GM21447 (cell line): Measurements from ENCODE around the gene NRDC.
"Not testable (repeated sequence)": the region's sequence is repeated elsewhere in the genome, so short reads cannot be mapped to it uniquely, and the experiment has no call there.

Experiments used
- ATAC-seq: cut with Tn5 transposase; IDR thresholded peaks from one replicate; pipeline ENCODE4 v1.9.1; 2021; ENCODE audit not compliant: unreplicated experiment

The NRDC gene

GRCh38 chr1:51850420-51851223, 27.9 kb downstream of the NRDC start:
- no peak for ATAC-seq

- ATAC-seq = no peak
These were observed 31.1 kb downstream of the NRDC start for GRCh38 chr1:51847294-51847920.

- ATAC-seq = no peak
These were observed 34.6 kb downstream of the NRDC start for GRCh38 chr1:51843948-51844347.

GRCh38 chr1:51842261-51842660, 36.3 kb downstream of the NRDC start:
- no peak for ATAC-seq

- no peak for ATAC-seq
These were observed 37.6 kb downstream of the NRDC start for GRCh38 chr1:51840743-51841461.

- no peak for ATAC-seq
These were observed 38.3 kb downstream of the NRDC start for GRCh38 chr1:51840182-51840581.

- ATAC-seq = no peak
These were observed 39.4 kb downstream of the NRDC start for GRCh38 chr1:51839094-51839493.

GRCh38 chr1:51837243-51837642, 41.3 kb downstream of the NRDC start:
- ATAC-seq = no peak

- no peak for ATAC-seq
These were observed 44.8 kb downstream of the NRDC start for GRCh38 chr1:51833700-51834099.

- ATAC-seq = no peak
These were observed 49.5 kb downstream of the NRDC start for GRCh38 chr1:51829058-51829457.

GRCh38 chr1:51819810-51820209, 58.7 kb downstream of the NRDC start:
- no peak for ATAC-seq

GRCh38 chr1:51819021-51819420, 59.5 kb downstream of the NRDC start:
- not testable (repeated sequence) for ATAC-seq

GRCh38 chr1:51818487-51818886, 60.0 kb downstream of the NRDC start:
- no peak for ATAC-seq

GRCh38 chr1:51814513-51814912, 64.0 kb downstream of the NRDC start:
- ATAC-seq = no peak

- ATAC-seq = no peak
These were observed 79.2 kb downstream of the NRDC start for GRCh38 chr1:51799372-51799771.

GRCh38 chr1:51794868-51795267, 83.7 kb downstream of the NRDC start:
- no peak for ATAC-seq

GRCh38 chr1:51794260-51794659, 84.3 kb downstream of the NRDC start:
- ATAC-seq = no peak

GRCh38 chr1:51792864-51793263, 85.7 kb downstream of the NRDC start:
- no peak for ATAC-seq

- ATAC-seq = no peak
These were observed 86.6 kb downstream of the NRDC start for GRCh38 chr1:51791888-51792287.

- ATAC-seq = no peak
These were observed 88.1 kb downstream of the NRDC start for GRCh38 chr1:51790385-51790784.

- ATAC-seq = no peak
These were observed 89.2 kb downstream of the NRDC start for GRCh38 chr1:51789342-51789741.

GRCh38 chr1:51788938-51789337, 89.6 kb downstream of the NRDC start:
- ATAC-seq = no peak
